ENCODE data around the gene PASD1. TPM values are rescaled to one million over a fixed set of nuclear protein-coding genes. Genes with fewer than 3 reads are reported as not detected.
"Not testable (repeated sequence)": the region's sequence is repeated elsewhere in the genome, so short reads cannot be mapped to it uniquely, and the experiment has no call there.

Gene PASD1
- total and polyA plus RNA-seq, 11 donors, result 0.06 TPM; not detected in 10

DNA sequence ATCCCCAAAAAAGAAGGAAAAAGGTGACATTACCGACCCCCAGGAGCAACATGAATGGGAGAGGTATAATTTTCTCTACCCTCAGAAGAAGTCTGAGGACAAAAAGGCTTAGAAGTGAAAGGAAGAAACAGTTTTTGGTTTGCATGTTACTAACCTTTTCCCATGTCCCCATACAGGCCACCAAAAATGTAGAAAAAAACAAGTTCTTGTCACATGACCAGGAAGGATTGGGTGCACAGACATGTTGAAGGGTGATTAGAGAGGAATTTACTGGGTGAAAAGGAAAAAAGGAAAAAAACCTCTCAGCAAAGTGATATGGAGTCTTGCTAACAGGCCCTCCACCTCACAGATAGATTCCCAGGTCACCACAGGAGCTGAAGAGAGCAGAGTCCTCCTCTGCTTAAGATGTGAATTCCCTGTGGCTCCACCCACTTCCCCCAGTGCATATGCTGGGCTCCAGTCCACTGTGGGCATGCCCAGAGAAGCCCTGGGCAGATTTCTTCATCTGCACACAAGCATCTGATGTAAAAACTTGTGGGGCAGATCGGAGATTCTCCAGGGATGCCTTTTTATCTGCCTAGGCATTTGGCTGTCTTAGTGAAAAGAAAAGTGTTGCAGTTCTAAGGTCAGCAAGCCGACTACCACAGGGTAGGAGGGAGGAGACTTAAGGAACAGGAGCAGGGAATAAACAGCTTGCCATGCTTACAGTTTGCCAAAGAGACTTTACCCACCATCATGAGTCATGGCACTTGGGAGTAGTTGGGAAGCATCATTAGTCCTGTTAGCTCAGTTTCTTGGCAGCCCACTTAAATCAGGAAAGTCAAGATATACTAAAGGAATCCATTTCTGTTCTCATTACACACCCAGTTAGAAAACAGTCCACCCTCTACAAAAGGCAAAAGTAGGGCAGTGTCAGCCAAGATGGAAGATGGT, 25.0 kb upstream of the PASD1 start:
- Histone ChIP-seq H3K4me1 (no peaks in the 10 kb centered on the region), H3K4me3 (no peak overlapping the region), H3K27ac (no peak overlapping the region), H3K36me3 (no peaks in the 10 kb centered on the region), H3K27me3 (peaks cover 0 to 4% (median 0%) of the 10 kb centered on the region in 9 donors), H3K9me3 (no peaks in the 10 kb centered on the region)
- intact Hi-C loops (cut with DNase I), result no loop called here
- no peak for TF ChIP-seq CTCF (IDR thresholded peaks at IDR 0.05)
- TF ChIP-seq POLR2A (IDR thresholded peaks at IDR 0.05), result no peak
- ATAC-seq, result no peak
- DNase-seq, result no peak
- WGBS, 4 donors, result 46 to 75% (median 64%) methylated on average over 3 of the region's 3 CpGs

GRCh38 chrX:151543706-151544105, 19.8 kb upstream of the PASD1 start:
- intact Hi-C loops (cut with DNase I), result no loop called here
- Histone ChIP-seq H3K36me3 (no peaks in the 10 kb centered on the region), H3K9me3 (no peaks in the 10 kb centered on the region), H3K27me3 (peaks cover 0 to 10% (median 0%) of the 10 kb centered on the region in 9 donors), H3K27ac (no peak overlapping the region), H3K4me3 (no peak overlapping the region), H3K4me1 (no peaks in the 10 kb centered on the region)
- no peak for TF ChIP-seq CTCF (IDR thresholded peaks at IDR 0.05)
- no peak for TF ChIP-seq POLR2A (IDR thresholded peaks at IDR 0.05)
- no peak for DNase-seq
- no peak for ATAC-seq
- WGBS, 4 donors, result 47 to 84% (median 66%) methylated on average over 2 of the region's 2 CpGs

GRCh38 chrX:151546226-151546625, 17.2 kb upstream of the PASD1 start:
- 65 to 72% (median 68%) methylated on average over 5 to 6 of the region's 6 CpGs for WGBS, 4 donors
- H3K4me3 ChIP-seq; H3K4me1 ChIP-seq; H3K9me3 ChIP-seq; intact Hi-C loops (cut with DNase I); H3K36me3 ChIP-seq; ATAC-seq; DNase-seq; H3K27ac ChIP-seq: not testable (repeated sequence)
- peaks cover 0 to 10% (median 0%) of the 10 kb centered on the region in 9 donors for H3K27me3 ChIP-seq

- H3K36me3 ChIP-seq; ATAC-seq; H3K27me3 ChIP-seq; DNase-seq; intact Hi-C loops (cut with DNase I); H3K9me3 ChIP-seq; H3K27ac ChIP-seq; H3K4me1 ChIP-seq; H3K4me3 ChIP-seq: not testable (repeated sequence)
- 86 to 96% (median 93%) methylated on average over 6 to 14 of the region's 25 CpGs for WGBS, 4 donors
Observed at GRCh38 chrX:151551176-151551575, 12.3 kb upstream of the PASD1 start.

- H3K27ac ChIP-seq, result no peak overlapping the region
- no peaks in the 10 kb centered on the region for H3K9me3 ChIP-seq
- no peak overlapping the region for H3K4me3 ChIP-seq
- intact Hi-C loops (cut with DNase I), result no loop called here
- H3K27me3 ChIP-seq, result no peaks in the 10 kb centered on the region
- WGBS, 4 donors, result 57 to 62% (median 59%) methylated on average over 4 of the region's 4 CpGs
- DNase-seq (no peak), ATAC-seq (no peak)
- no peaks in the 10 kb centered on the region for H3K4me1 ChIP-seq
- TF ChIP-seq POLR2A (IDR thresholded peaks at IDR 0.05), result no peak
- H3K36me3 ChIP-seq, result no peaks in the 10 kb centered on the region
Observed at GRCh38 chrX:151552743-151553142, 10.7 kb upstream of the PASD1 start.

- H3K36me3 ChIP-seq; H3K4me3 ChIP-seq; H3K27ac ChIP-seq; H3K27me3 ChIP-seq; intact Hi-C loops (cut with DNase I); H3K9me3 ChIP-seq; DNase-seq; H3K4me1 ChIP-seq; ATAC-seq: not testable (repeated sequence)
- WGBS, 4 donors, result 93 to 96% (median 94%) methylated on average over 19 to 25 of the region's 25 CpGs
Observed at GRCh38 chrX:151555301-151555700, 8.2 kb upstream of the PASD1 start.

- H3K36me3 ChIP-seq; H3K4me3 ChIP-seq; H3K4me1 ChIP-seq; DNase-seq; H3K27ac ChIP-seq; intact Hi-C loops (cut with DNase I); ATAC-seq; H3K27me3 ChIP-seq: not testable (repeated sequence)
- peaks cover 0 to 16% (median 0%) of the 10 kb centered on the region in 12 donors for H3K9me3 ChIP-seq
- WGBS, 4 donors, result 90 to 99% (median 95%) methylated on average over 4 to 10 of the region's 21 CpGs; no CpG with 5 or more reads in 1 of the 4 donors
Observed at GRCh38 chrX:151562485-151562884, 990 bp upstream of the PASD1 start.

- H3K4me3 ChIP-seq; H3K4me1 ChIP-seq; DNase-seq; intact Hi-C loops (cut with DNase I); H3K27ac ChIP-seq; ATAC-seq; H3K36me3 ChIP-seq; H3K27me3 ChIP-seq: not testable (repeated sequence)
- 96 to 98% (median 97%) methylated on average over 9 to 24 of the region's 24 CpGs for WGBS, 4 donors
- H3K9me3 ChIP-seq, result peaks cover 0 to 16% (median 0%) of the 10 kb centered on the region in 12 donors
Observed at GRCh38 chrX:151563003-151563402, 472 bp upstream of the PASD1 start.
